A673 (cell line): Measurements from ENCODE around the gene CAPN10.

Experiments used
- CTCF ChIP-seq: fragments of 300-800, 200-600 bp; sonication (generic); conservative IDR thresholded peaks from 2 replicates; pipeline ENCODE4 v1.5.1; 2017; ENCODE audit warnings: low read depth, mild to moderate bottlenecking, antibody characterized with exemption, low read length, moderate library complexity, mixed read lengths
- EZH2 ChIP-seq: fragments of 200-600 bp; sonication (generic); IDR thresholded peaks from 2 replicates; pipeline ENCODE4 v1.6.1; 2017; ENCODE audit warnings: borderline replicate concordance, low read depth, mild to moderate bottlenecking, mixed read lengths, antibody characterized with exemption, low read length; ENCODE audit not compliant: poor library complexity, severe bottlenecking

GRCh38 chr2:240579771-240580614 is 6.5 kb upstream of the CAPN10 start:
- no peak for TF ChIP-seq CTCF
- no peak for TF ChIP-seq EZH2
